Fibroblast of lung (primary cell): ENCODE results near the gene LMNTD1.
"Not testable (repeated sequence)": the region's sequence is repeated elsewhere in the genome, so short reads cannot be mapped to it uniquely, and the experiment has no call there.

Experiments used
- CTCF ChIP-seq, 2 donors: IDR thresholded peaks in 1 of 2; conservative IDR thresholded peaks in 1 of 2; 1 replicate in 1 of 2; 2 replicates in 1 of 2; pipeline ENCODE4 v1.5.1; 2011 to 2012; ENCODE audit warnings: low read length in 2 of 2, control low read depth in 1 of 2, inconsistent platforms in 1 of 2, low read depth in 1 of 2, mild to moderate bottlenecking in 1 of 2
- EZH2 ChIP-seq: IDR thresholded peaks from 2 replicates; pipeline ENCODE4 v1.5.1; 2012; ENCODE audit warnings: low read length, control low read depth, mild to moderate bottlenecking; ENCODE audit errors: missing control alignments

GRCh38 chr12:25488956-25489870 lies 63.9 kb downstream of the LMNTD1 start:
- not testable (repeated sequence) for TF ChIP-seq CTCF (conservative IDR thresholded peaks at IDR 0.05 in 1 of 2, IDR thresholded peaks at IDR 0.05 in 1 of 2; ENCODE audit: low read depth in 1 of 2, low read length in 2 of 2); EZH2
